Measurements from ENCODE around the gene NSRP1. TPM values are rescaled to one million over a fixed set of nuclear protein-coding genes. Genes with fewer than 3 reads are reported as not detected.

Gene NSRP1
- total and polyA plus RNA-seq, 2 of the 13 experiments (the other 11 are each of a cell fraction or from before 2014, with no cell fraction given): 7.0 to 14.3 TPM

- no peak for TF ChIP-seq JUND (CRISPR knock-in tag; IDR thresholded peaks at IDR 0.05)
- no peak for TF ChIP-seq ZNF10 (CRISPR knock-in tag; IDR thresholded peaks at IDR 0.05; ENCODE audit: borderline replicate concordance, low read depth)
- TF ChIP-seq CHCHD3 (CRISPR knock-in tag; IDR thresholded peaks at IDR 0.05): no peak
- TF ChIP-seq ZNF660 (CRISPR knock-in tag; IDR thresholded peaks at IDR 0.05; ENCODE audit: borderline replicate concordance, low read depth): no peak
- no peak for TF ChIP-seq ATM (IDR thresholded peaks at IDR 0.05; ENCODE audit: borderline replicate concordance)
- TF ChIP-seq ZNF282 (IDR thresholded peaks at IDR 0.05; ENCODE audit: partially characterized antibody): no peak
- TF ChIP-seq NFE2L2 (IDR thresholded peaks at IDR 0.05; ENCODE audit: low read length): no peak
- peak; percentile 82 for TF ChIP-seq KAT8 (CRISPR knock-in tag; IDR thresholded peaks at IDR 0.05)
- TF ChIP-seq GPBP1L1 (CRISPR knock-in tag; IDR thresholded peaks at IDR 0.05): no peak
- TF ChIP-seq ZSCAN29 (CRISPR knock-in tag; conservative IDR thresholded peaks at IDR 0.05): peak; percentile 72; the same call in 1 of the 2 replicates
- TF ChIP-seq MAFK (conservative IDR thresholded peaks at IDR 0.05 in 1 of 2, IDR thresholded peaks at IDR 0.05 in 1 of 2; ENCODE audit: low read length in 2 of 2): no peak
- peak; percentile 88 for TF ChIP-seq ZNF501 (CRISPR knock-in tag; IDR thresholded peaks at IDR 0.05)
- no peak for TF ChIP-seq LBX2 (CRISPR knock-in tag; IDR thresholded peaks at IDR 0.05; ENCODE audit: borderline replicate concordance)
- no peak for TF ChIP-seq ZKSCAN5 (CRISPR knock-in tag; IDR thresholded peaks at IDR 0.05)
- no peak for TF ChIP-seq ELK4 (CRISPR knock-in tag; IDR thresholded peaks at IDR 0.05; ENCODE audit: borderline replicate concordance)
- no peak for TF ChIP-seq ISX (CRISPR knock-in tag; conservative IDR thresholded peaks at IDR 0.05)
- no peak for TF ChIP-seq ZNF75D (CRISPR knock-in tag; IDR thresholded peaks at IDR 0.05; ENCODE audit: borderline replicate concordance)
- TF ChIP-seq SAFB2 (CRISPR knock-in tag; IDR thresholded peaks at IDR 0.05; ENCODE audit: borderline replicate concordance, low read depth): no peak
- TF ChIP-seq ZBTB42 (CRISPR knock-in tag; IDR thresholded peaks at IDR 0.05): no peak
- no peak; the same call in 1 of the 2 replicates for TF ChIP-seq ZNF770 (CRISPR knock-in tag; IDR thresholded peaks at IDR 0.05)
- TF ChIP-seq TEAD2 (CRISPR knock-in tag; IDR thresholded peaks at IDR 0.05): no peak
- TF ChIP-seq ZMYM3 (CRISPR knock-in tag; IDR thresholded peaks at IDR 0.05): no peak
- TF ChIP-seq SKI (IDR thresholded peaks at IDR 0.05; ENCODE audit: partially characterized antibody): peak; percentile 7
- no peak for TF ChIP-seq SMAD9 (CRISPR knock-in tag; IDR thresholded peaks at IDR 0.05)
- TF ChIP-seq MLLT10 (CRISPR knock-in tag; IDR thresholded peaks at IDR 0.05): no peak
- TF ChIP-seq ZNF138 (CRISPR knock-in tag; IDR thresholded peaks at IDR 0.05; ENCODE audit: low read depth): no peak
- TF ChIP-seq ZNF333 (CRISPR knock-in tag; IDR thresholded peaks at IDR 0.05; ENCODE audit: borderline replicate concordance): no peak
Measured at GRCh38 chr17:30116661-30117551, at the start of gene NSRP1 (continued).

All from HepG2 (cell line).